NCI-H82 treated with DMSO at 0.1 percent for 48 hours (cell line): ENCODE data around the gene CFAP99.
"Not testable (repeated sequence)": the region's sequence is repeated elsewhere in the genome, so short reads cannot be mapped to it uniquely, and the experiment has no call there.

Source experiments
- DNase-seq: peaks from one replicate; lab custom pipeline; 2025; ENCODE audit not compliant: unreplicated experiment; lab: John Stamatoyannopoulos, UW

Gene CFAP99

DNA sequence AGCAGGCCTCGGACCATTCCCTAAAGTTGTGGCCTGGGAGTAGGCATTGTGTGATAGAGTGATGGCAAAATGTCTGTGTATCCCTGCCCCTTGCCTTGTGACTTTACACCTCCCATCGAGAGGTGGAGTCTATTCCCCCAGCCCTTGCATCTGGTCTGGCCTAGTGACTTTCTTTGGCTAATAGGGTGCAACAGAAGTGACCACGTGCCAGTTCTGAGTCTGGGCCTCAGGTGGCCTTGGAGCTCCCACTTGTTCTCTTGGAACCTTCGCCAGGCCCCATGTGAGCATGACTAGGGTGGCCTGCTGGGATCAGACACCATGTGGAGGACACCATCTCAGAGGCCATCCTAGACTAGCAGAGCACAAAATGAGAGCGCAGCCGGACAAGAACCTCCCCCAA is 46.3 kb downstream of the CFAP99 start:
- DNase-seq, result no peak

DNA sequence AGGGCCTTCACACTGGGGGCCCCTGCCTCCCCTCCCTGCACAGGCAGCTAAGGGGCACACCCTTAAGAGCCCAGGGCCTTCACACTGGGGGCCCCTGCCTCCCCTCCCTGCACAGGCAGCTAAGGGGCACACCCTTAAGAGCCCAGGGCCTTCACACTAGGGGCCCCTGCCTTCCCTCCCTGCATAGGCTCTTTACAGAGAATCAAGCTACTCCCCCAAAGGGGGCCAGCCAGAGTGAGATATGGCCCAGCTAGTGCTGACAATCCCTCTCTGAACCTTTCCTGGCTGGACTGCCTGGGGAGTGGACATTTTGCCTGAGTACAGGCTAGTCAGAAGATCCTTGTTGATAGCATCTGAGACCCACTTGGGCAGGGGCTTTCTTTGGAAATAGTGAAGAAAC is 46.8 kb downstream of the CFAP99 start:
- not testable (repeated sequence) for DNase-seq

DNA sequence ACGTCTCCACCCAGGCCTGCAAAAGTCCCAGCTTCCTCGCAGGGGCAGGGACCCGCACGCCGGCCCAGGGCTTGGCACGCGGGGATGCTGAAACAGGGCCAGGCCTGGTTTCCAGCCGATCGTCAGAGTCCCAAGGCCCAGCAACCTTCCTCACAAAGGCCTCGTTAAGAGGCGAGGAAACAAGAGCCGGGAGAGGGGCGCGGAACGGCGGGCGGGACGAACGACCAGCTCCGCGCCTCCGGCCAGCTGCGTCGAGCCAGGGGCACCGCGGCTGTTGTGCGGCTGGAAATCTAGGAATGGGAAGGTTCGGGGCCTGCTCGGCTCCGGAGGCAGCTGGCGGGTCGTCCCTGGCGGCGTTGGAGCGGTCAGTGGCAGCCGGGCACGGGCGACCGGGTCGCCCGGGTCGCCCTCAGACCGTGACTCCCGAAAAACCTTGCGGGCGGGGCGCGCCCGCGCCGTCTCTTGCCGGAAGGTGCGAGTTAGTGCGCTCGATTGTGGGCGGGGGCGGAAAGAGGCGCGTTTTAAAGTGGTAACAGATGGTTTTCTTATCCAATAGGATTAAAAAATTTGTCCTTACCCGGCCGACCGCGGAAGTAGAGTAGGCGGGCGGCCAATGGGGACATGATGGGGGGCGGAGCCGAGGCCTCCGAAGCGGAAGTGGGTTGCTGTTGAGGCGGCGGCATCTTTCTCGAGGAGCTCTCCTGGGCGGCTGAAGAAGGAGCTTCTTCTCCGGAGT is 49.9 kb downstream of the CFAP99 start, which contains the start of gene RNF4:
Gene RNF4 (plus strand): TSS at position 651 of the 736 bp plus-strand sequence. CDS start 21,388 bp downstream, outside the sequence.
- DNase-seq, result peak; percentile 88

DNA sequence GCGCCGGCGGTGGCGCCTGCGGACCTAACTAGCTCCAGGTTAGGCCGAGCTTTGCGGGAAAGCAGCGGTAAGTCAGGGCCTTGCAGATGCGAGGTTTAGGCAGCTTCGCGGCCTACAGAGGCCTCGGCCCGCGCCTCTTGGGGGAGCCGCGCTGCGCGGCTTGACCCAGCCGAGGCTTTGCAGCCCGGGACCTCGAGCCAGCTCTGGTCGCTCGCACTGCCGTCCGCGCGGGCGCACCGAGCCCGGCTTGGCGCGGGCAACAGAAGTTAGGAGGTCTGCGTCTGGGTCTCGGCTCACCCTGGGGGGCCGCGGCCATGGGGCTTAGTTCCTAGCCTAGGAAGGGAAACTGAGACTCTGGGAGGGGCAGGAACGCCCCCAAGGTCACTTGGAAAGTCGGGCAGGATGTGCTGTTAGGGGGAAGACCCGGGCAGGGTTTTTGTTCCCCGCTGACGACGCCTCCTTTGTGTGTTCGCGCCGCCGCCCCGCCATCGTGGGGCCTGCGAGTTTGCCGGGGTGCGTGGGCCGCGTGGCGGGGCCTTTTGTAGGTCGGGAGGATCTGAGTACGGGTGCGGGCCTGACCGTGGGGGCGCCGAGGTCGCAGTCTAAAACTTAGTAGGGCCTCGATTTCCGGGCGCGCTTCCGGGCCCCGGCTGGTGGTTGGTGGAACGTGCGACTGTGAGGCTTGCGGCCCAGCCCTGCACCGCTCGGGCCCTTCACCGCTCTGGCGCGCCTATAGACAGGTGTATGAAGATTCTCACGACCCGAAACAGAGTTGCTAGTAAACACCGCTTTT is 50.6 kb downstream of the CFAP99 start:
- DNase-seq, result no peak

DNA sequence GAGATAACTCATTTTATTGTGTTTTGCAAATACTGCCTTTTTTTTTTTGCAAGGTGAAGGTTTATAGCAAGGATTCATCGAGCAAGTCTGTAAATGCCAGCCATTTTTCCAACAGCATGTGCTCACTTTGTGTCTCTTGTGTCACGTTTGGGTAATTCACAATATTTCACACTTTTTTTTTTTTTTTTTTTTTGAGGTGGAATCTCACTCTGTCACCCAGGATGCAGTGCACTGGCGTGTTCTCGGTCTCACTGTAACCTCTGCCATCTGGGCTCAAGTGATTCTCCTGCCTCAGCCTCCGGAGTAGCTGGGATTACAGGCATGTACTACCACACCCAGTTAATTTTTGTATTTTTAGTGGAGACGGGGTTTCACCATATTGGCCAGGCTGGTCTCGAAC is 52.0 kb downstream of the CFAP99 start:
- no peak for DNase-seq

DNA sequence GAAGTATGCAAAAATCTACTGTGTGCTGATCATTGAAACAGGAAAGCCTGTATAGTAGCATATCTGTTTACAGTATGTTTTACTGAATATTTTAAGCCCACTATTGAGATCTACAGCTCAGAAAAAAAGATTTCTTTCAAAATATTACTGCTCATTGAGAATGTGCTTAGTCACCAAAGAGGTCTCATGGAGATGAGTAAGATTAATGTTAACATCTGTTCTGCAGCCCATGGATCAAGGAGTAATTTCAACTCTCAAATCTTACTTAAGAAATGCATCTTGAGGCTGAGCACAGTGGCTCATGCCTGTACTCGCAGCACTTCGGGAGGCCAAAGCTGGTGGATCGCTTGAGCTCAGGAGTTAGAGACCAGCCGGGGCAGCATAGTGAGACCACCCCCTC is 53.4 kb downstream of the CFAP99 start:
- DNase-seq, result no peak

DNA sequence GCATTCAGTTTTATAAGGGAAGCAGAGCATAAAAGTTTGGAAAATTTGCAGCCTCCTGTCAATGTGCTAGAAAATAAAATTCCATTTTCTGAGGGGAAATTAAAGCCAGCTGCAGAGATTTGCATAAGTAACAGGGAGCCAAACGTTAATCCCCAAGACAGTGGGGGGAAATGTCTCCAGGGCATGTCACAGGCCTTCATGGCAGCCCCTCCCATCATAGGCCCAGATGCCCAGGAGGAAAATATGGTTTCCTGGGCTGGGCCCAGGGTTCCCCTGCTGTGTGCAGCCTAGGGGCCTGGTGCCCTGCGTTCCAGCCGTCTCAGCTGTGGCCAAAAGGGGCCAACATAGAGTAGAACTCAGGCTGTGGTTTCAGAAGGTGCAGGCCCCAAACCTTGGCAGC is 59.5 kb downstream of the CFAP99 start:
- no peak for DNase-seq

DNA sequence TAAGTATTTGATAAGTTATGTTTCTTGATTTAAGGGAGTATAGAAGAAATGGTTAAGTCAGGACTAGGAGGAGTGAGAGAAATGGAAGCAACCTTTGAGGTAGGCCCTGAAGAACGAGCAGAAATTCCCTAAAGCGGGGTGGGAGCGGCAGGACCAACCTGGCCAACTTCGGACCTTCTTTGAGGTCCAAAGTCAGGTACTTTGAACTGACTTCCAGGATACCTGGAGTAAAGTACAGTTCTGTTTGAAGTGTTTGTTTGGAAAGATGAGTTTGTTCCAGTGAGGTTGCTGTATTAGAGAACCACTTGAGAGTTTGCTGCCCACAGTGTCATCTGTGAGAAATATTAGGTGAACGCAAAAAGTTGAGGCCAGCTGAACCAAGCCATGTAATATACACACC is 61.9 kb downstream of the CFAP99 start:
- DNase-seq, result no peak

DNA sequence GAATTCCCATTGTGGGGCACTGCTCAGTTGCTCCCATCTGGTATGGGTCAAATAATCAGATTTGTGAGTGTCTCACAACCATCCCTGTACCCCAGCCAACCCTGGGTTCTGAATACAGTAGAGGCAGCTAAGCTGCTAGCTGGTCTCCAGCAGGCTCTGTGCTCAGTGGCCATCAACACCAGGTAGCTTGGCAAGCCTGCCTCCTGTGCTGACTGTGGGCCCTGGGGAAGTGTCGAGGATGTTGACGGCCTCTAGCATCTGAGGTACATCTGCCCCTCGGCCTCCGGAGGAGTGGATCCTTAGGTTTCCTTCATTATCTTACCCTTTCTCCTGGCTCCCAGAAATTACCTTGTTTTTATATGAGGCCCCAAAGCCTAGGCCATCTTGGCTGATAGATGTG is 63.4 kb downstream of the CFAP99 start:
- no peak for DNase-seq

DNA sequence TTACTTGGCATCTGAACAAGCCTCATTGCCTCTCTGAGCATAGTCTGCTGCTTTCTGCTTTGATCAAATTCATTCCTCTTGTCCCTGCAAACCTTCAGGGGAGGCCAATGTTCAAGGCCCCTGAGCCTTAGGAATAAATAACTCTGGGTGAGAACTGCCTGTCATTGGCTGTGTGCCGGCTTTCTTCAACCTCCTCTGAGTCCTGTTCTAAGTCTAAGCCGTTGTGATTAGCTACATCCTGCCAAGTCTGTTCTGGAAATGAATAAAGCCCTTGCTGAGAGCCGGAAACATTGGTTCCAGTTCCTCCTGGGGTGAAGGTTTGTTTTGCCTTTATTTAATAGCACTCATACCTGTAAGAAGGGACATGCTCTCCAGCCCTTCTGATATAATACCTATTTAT is 63.9 kb downstream of the CFAP99 start:
- peak; percentile 5 for DNase-seq

DNA sequence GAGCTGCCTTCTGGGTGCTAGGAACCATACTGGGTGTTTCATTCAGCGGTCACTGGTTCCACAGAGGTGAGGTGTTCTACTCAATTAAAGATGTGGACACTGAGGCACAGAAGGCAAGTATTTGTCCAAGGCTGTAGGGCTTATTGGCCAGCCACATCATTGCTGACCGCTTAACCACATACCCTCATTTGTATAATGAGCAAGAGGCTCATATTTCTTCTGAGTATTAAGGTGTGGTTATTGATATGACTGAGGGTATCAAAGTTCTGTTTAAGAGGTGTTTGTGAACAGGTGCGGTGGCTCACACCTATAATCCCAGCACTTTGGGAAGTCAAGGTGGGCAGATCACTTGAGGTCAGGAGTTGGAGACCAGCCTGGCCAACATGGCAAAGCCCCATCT is 64.5 kb downstream of the CFAP99 start:
- no peak for DNase-seq

DNA sequence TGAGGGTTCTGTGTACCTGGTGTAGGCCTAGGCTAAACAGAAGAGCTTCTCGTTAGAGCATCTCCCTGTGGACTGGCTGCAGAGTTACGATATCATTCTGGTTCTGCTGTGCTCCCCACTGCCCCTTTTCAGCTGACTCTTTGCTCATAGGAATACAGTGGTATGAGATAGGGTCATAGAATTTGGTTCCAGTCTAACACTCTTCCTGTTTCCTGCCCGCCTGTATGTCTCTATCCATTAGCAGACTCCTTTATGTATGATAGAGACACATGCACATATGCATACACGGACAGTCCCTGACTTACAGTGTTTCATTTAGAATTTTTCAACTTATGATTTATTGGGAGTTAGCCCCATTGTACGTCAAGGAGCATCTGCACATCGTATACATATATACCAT is 65.4 kb downstream of the CFAP99 start:
- DNase-seq, result no peak

DNA sequence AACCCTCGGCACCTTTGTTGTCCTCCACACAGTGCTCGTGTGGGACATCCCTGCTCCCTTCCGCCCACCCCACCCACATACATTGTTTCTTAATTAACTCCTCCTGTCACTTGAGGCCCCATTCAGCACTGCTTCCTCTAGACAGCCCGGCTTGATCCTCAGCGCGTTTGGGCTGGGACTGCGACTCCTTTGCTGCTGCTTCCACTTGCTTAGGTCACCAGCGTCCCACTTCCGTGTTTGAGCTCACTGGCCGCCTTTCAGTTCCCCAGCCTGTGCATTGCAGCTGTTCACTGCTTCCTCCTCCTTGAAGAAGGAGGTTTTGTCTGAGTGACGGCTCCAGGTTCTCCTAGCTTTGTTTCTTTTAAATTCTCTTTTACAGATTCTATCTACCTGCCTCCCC is 66.2 kb downstream of the CFAP99 start:
- DNase-seq, result no peak

DNA sequence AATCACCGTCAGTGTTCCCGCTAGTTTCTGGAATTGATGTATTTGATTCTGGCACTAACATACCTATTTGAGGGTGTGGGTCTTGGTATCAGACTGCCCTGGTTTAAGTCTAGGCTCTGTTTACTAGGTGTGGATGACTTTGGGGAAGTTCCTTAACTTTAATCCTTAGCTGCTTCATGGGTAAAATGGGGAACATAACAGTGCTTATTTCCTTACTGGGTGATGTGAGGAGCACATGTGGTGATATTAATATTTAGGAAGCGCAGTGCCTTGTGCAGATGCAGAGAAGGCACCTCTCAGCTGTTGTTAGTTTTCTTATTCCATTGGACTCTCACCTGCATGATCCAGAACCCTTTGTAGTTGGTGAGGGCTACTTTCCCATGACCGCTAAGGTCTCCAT is 67.2 kb downstream of the CFAP99 start:
- DNase-seq, result no peak

DNA sequence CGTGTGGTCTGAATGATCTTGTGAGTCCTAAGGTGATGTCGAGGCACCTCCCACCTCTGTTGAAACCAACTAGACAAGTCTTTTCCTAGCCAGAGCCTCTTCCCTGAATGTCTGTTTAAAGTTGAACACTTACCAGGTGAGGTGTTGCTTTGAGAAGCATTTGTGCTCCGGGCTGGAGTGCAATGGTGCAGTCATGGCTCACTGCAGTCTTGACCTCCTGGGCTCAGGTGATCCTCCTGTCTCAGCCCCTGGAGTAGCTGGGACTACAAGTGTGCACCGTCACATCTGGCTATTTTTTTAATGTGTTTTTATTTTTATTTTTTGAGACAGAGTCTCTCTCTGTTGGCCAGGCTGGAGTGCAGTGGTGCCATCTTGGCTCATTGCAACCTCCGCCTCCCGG is 68.2 kb downstream of the CFAP99 start:
- DNase-seq, result no peak

DNA sequence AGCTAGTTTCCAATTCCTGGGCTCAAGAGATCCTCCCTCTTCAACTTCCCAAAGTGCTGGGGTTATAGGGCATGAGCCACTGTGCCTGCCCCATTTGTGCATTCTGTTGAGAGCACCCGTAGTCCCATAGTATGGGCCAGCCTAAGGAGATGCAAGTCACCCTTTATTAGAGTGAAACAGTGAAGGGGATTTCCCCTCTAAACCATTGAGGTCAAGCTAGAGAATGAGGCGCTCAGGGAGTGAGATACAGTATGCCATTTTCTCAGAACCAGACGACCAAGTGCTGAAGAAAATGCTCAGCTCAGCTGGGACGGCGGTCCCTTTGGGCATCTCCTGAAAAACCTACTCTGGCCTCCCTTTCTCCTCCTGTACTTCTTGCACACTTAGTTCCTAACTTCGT is 68.9 kb downstream of the CFAP99 start:
- DNase-seq, result no peak

DNA sequence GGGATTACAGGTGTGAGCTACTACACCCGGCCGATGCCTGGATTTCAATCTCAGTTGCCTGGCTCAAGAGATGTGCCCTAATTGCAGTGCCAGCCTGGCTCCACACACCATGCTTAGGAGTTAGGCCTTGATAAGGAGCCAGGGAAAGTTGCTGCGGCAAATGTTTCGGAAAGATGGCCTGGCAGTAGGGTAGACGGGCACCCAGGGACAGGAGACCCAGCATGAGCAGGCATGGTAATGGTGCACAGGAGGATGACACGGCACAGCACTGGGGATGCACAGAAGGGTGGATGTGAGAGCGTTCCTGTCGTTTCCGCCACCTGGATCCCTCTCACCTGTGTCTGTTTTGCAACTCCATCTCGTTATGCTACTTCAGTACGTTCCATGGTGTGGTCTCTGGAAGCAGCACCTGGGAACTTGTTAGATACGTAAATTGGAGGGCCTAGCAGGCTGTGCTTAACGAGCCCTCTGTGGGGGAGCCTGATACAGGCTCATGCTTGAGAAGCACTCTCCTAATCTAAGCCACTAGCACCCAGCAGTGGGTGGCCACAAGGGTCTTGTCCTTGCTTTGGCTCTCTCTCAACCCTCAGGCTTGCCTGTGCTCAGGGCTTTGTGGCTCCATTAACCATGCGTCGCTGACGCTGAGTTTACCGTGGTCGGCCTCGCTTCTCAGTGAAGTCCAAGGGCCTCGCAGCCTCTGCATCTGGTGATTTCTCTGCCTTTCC is 70.5 kb downstream of the CFAP99 start:
- DNase-seq, result no peak

DNA sequence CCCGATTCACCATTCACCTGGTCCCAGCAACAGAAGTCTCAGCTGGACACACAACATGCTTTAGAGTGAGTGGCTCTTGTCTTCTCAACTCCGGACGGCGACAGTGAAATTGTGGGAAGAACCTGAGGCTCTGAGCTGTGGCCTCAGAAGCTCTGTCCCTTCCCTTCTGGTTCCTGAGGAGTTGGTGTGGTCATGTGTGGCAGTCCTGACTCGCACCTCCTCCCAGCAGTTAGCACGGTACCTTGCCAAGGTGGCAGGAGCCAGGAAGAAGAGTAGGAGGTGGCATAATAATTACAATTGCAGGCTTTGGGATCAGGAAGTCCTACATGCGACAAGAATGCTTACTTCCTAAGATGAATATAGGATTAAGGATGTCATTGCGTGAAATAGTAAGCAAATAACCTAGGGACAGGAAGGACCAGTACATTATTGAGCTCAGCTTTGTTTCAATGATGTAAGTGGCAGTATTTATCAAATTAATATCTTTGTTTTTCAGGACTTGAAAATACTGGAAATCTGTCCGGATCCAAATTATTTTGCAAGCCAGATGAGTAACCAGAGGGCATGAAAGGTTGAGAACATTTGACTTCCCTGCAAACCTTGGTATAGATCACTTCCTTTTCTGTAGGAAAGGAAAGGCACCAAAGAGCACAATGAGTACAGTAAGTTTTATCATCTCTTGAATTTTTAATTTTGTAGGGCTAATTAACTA is 71.2 kb downstream of the CFAP99 start:
- no peak for DNase-seq

DNA sequence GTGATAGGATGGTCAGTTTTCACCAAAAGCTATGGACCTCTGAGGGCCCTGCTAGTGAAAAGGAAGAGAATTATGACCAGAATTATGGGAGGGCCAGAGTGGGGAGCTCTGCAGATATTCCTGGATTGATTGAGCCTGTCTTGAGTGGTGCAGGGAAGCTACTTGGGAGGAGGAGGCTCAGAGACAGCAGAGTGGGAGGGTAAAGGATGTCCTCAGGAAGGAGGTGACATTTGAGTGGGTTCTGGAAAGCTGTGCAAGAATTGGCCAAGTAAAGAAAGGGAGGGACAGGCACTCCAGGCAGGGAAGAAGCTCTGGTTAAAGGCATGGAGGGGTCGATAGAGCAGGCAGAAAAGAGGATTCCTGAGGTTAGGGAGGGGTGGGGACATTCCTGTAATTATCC is 74.2 kb downstream of the CFAP99 start:
- no peak for DNase-seq

DNA sequence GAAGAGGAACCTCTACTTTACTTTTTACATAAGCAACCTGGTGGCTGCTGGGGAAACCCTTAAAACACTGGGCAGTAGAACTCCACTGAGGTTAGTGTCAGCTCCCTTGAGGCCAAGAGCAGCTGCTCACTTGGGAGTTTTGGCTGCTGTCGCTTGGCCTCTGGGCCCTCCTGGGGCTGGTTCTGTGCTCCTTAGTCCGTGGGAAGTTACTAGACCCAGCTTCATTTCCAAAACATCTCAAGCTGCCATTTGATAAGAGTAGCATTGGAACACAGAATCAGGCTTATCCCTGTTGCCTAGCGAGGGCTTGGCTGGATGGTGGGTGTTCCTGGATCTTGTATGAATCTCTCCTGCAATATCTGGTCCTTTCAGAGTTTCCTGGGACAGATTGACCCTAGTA is 76.2 kb downstream of the CFAP99 start:
- DNase-seq, result no peak

DNA sequence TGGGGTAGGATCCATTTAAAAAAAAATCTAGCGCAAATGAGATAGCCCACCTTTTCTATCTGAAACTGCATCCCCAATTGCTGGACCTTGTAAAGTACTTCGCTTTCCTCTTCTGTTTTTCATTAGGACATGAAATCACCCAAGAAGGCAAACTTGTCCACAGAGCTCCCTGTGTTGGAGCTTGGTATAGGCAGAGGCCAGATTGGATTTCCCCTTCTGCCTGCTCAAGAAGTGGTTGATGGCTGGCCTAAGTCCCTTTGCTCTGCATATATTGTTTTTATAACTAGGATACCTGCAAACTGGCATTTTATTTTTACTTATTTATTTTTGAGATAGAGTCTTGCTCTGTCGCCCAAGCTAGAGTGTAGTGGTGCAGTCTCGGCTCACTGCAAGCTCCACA is 78.6 kb downstream of the CFAP99 start:
- no peak for DNase-seq
